NCI-H146 treated with DMSO at 0.1 percent for 48 hours (cell line): Measurements from ENCODE around the gene PEX19.
A peak's percentile ranks its signal among the peaks of the same experiment; 100 is the strongest.

ENCODE experiments used
- DNase-seq: peaks from one replicate; lab custom pipeline; 2025; ENCODE audit not compliant: unreplicated experiment; lab: John Stamatoyannopoulos, UW

The PEX19 gene

GRCh38 chr1:160282807-160283206 lies 2.1 kb downstream of the PEX19 start:
- no peak for DNase-seq

- DNase-seq = no peak
These were observed 6.9 kb downstream of the PEX19 start for GRCh38 chr1:160277987-160278386.

DNA sequence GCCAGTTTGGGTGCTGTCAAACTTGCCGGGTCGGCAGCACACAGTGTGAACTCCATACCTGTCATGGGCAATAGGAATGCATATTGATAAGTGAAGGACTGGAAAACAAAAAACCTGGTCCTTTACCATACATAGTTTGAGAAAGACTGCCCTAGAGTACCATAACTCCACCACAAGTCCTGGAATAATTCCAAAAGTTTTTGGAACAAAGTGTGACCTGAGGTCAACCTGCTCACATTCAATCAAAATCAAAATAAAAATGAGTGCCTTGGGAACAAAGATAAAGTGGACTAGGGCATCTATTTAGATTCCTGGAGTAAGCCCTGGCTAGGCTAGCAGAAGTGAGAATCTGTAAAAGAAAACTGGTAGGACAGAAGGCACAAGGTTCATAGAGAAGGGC lies 7.6 kb downstream of the PEX19 start:
- DNase-seq = no peak

- DNase-seq = no peak
These were observed 13.9 kb downstream of the PEX19 start for GRCh38 chr1:160271025-160271424.

GRCh38 chr1:160267284-160267991 lies 17.5 kb downstream of the PEX19 start:
- no peak for DNase-seq

GRCh38 chr1:160264795-160265307 lies 20.1 kb downstream of the PEX19 start:
- peak; percentile 36 for DNase-seq

DNA sequence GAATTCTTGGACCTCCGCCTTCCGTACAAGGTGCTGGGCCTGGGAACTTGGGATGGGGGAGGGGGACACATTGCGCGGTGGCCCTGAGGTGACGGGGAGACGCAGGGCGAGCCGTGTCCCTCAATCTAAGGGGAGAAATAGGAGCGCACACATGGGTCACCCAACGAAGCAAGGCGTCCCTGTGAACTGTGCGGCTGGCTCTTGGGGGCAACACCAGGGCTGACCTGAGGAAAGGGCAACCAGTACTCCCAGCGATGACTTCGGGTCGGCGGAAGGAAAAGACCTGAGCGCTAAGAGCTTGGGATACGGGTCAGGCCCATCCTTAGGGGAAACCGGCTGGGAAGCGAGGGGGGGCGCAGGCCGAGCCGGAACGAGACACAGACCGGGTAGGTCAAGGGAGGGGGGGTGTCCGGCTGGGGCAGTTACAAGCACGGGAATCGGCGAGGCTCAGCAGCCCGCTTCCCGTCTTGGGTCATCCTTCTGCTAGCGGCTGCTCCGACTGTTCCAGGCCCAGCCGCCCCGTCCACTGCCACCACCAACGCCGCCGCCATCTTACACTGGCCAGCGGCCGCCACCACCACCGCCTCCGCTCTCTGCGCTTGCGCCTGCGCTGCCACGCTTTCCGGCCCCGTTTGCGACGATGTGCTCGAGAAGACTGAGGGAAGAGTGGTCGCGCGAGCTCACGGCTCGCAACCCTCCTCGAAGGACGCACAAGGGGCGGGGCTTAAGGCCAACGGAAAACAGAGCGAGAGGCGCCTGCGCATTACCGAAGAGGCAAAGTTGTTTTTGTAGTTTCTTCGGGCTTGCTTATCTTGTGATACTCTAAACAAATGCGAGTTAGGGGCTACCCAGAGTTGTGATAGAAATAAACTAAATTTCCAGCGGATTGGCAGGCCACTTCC lies 22.8 kb downstream of the PEX19 start, which contains the start of gene DCAF8:
TSS of gene DCAF8 (minus strand) at position 657 of the 902 bp plus-strand sequence. CDS start 18,541 bp downstream, outside the sequence.
- DNase-seq = peak; percentile 93

DNA sequence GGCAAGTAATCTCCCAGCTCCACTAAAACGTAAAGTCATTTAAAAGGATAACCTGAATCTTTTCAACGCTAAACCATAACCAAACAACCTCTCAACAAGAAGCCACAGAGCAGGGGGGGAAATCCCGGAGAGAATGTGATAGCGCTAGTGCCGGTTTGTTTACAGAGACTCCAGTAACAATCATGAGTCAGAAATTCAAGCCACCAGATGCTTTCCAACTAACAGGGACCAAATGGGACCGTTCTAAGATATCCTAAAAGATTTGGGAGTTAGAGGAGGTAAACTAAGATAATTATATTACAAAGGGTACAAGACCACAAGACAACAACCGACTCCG lies 23.4 kb downstream of the PEX19 start:
- peak; percentile 62 for DNase-seq

- DNase-seq = no peak
These were observed 24.2 kb downstream of the PEX19 start for GRCh38 chr1:160260406-160261382.

DNA sequence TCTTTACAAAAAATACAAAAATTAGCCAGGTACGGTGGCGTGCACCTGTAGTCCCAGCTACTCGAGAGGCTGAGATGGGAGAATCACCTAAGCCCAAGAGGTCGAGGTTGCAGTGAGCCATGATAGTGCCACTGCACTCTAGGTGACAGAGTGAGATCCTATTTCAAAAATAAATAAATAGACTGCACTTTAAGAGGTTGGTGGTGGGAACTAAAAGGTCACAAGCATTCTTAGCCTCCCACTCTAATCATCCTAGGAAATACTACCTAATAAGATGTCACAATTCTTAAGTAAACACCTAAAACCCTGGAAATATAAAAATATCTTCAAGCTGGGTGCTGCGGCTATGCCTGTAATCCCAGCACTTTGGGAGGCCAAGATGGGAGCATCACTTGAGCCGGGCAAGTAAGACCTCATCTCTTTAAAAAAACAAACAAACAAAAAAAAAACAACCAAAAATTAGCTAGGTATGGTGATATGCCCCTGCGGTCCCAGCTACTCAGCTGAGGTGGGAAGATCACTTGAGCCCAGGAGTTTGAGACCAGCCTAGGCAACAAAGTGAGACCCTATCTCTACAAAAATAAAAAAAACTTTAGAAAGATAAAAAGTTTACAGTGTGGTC lies 26.6 kb downstream of the PEX19 start:
- no peak for DNase-seq

DNA sequence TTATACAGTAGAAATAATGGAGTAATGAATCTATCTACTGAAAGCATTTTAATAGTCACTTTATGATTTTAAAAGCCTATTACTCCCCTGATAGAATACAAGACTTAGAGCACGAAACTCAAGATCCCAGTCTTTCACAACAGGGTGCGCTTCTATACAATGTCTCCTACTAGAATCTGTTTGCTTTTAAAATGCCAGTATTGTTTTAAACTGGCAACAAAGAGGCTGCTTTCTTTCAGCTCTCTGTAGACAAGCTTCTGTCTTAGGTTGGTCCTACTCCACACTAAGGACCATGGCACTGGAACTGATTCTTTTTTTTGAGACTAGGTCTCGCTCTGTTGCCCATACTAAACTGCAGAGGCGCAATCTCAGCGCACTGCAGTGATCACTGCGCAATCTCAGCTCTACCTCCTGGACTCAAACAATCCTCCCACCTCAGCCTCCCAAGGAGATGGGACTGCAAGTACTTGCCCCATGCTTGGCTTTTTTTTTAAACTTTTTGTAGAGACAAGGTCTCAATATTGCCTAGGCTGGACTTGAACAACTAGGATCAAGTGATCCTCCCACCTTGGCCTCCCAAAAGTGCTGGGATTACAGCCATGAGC lies 27.4 kb downstream of the PEX19 start:
- DNase-seq = no peak

GRCh38 chr1:160256396-160257046 lies 28.4 kb downstream of the PEX19 start:
- DNase-seq = no peak

DNA sequence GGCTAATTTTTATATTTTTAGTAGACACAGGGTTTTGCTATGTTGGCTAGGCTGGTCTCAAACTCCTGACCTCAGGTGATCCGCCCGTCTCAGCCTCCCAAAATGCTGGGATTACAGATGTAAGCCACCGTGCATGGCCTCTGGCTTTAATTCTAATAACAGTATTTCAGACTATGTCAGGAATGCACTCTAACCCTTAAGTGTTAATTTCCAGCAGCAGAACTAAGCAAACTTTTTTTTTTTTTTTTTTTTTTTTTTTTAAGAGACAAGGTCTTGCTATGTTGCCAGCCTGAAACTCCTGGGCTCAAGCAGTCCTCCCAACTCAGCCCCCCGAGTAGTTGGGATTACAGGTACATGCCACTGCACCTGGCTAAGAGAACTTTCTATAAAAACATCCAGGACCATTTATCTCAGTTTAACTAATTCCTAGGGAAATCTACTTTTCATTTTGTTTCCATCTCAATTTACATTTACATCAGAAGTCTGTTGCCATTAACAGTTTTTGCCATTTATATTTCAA lies 29.1 kb downstream of the PEX19 start:
- DNase-seq = no peak

DNA sequence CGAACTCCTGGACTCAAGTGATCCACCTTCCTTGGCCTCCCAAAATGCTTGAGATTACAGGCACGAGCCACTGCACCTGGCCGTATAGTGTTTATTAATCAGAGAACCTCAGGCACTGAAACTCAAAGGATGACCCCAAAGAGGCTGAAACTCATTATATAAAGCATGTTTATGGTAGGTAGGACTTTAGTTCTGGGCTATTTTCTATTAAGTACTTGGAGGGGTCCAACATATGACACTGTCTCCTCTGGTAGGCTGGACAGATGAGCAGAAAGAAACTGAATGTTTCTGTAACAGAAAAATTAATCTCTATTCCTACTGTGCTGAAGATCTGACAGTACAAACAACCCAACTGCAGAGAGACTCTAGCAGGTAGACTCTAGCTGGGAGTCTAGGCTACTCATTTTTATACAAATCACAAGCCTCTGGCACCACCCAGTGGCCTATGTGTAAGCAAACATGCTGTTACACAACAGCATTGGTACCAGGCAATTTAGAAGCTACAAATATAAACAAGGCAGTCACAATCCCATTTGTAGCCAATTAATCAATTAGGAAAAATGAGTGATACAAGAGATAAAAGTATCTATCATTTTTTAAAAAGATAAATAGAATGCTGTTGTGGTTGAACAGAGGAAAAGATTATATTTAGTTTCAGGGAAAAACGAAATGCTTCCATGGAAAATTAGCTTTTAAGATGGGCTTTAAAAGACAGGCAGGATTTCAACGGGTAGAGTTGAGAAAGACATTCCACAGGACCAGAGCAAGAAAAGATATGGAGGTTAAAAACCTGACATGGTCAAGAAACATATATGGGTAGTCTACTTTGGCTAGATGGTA lies 33.0 kb downstream of the PEX19 start:
- peak; percentile 6 for DNase-seq

DNA sequence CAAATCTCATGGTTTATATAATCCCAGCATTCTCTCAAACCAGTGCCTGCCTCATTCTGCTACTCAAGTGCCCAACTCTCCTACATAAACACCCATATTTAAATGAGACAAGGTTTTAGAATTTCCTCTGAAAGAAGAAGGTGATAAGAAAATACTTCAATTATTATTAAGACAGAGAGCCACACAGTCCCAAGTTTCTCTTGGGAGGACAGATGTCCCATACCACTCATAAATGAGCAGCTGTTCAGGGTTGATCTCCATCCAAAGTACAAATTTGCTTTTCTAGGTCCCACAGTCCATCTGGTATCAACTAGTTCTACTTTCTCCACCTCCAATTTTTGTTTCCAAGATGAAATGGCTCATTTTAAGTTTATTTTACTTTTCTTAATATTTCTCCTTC lies 33.9 kb downstream of the PEX19 start:
- no peak for DNase-seq

DNA sequence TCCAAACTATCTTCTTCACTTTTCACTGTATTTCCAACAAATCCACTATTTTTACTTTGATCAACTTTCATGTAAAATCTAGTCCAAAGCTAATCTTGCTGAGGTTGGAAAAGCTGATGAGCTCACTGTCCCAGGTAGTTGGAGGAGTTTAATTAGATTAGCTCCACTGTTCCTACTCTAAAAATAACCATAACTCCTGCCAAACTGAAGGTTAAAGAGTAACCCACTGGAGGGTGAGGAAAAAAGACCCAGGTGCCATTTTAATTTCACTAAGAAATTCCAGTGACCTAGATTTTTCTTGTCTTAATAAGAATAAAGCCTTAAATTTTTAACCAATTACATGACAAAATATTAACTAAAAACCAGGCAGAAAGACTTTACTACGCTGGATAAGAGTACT lies 37.9 kb downstream of the PEX19 start:
- DNase-seq = no peak

GRCh38 chr1:160245434-160245833 lies 39.5 kb downstream of the PEX19 start:
- DNase-seq = no peak

GRCh38 chr1:160244209-160244608 lies 40.7 kb downstream of the PEX19 start:
- DNase-seq = no peak
